HG03354 (cell line): ENCODE data around the gene CDC42EP3.

Source experiments
- ATAC-seq: cut with Tn5 transposase; IDR thresholded peaks from one replicate; pipeline ENCODE4 v1.9.1; 2021; ENCODE audit warnings: mild to moderate bottlenecking; ENCODE audit not compliant: unreplicated experiment, poor library complexity, severe bottlenecking

The CDC42EP3 gene

GRCh38 chr2:37684809-37685208 is 13.4 kb upstream of the CDC42EP3 start:
- no peak for ATAC-seq

- no peak for ATAC-seq
These were observed 12.7 kb upstream of the CDC42EP3 start for GRCh38 chr2:37683921-37684780.

- ATAC-seq: no peak
These were observed 11.8 kb upstream of the CDC42EP3 start for GRCh38 chr2:37683241-37683640.

GRCh38 chr2:37682473-37682872 is 11.0 kb upstream of the CDC42EP3 start:
- no peak for ATAC-seq

- ATAC-seq: no peak
These were observed 10.1 kb upstream of the CDC42EP3 start for GRCh38 chr2:37681587-37681986.

GRCh38 chr2:37679072-37679695 is 7.7 kb upstream of the CDC42EP3 start:
- no peak for ATAC-seq

- ATAC-seq: no peak
These were observed 4.8 kb upstream of the CDC42EP3 start for GRCh38 chr2:37676274-37676673.

- no peak for ATAC-seq
These were observed 3.5 kb upstream of the CDC42EP3 start for GRCh38 chr2:37674946-37675345.

- ATAC-seq: no peak
These were observed 1.4 kb upstream of the CDC42EP3 start for GRCh38 chr2:37672870-37673184.

- ATAC-seq: peak; percentile 63
These were observed 845 bp upstream of the CDC42EP3 start for GRCh38 chr2:37672104-37672869.

GRCh38 chr2:37671816-37672103 is 318 bp upstream of the CDC42EP3 start:
- peak; percentile 27 for ATAC-seq

- no peak for ATAC-seq
These were observed 949 bp downstream of the CDC42EP3 start for GRCh38 chr2:37670378-37671008.

- ATAC-seq: no peak
These were observed 2.0 kb downstream of the CDC42EP3 start for GRCh38 chr2:37669446-37669845.

- ATAC-seq: no peak
These were observed 3.7 kb downstream of the CDC42EP3 start for GRCh38 chr2:37667704-37668103.

GRCh38 chr2:37666772-37667171 is 4.7 kb downstream of the CDC42EP3 start:
- no peak for ATAC-seq

GRCh38 chr2:37665604-37666362 is 5.7 kb downstream of the CDC42EP3 start:
- ATAC-seq: no peak

- no peak for ATAC-seq
These were observed 6.4 kb downstream of the CDC42EP3 start for GRCh38 chr2:37665043-37665442.

- no peak for ATAC-seq
These were observed 7.2 kb downstream of the CDC42EP3 start for GRCh38 chr2:37664231-37664643.

- no peak for ATAC-seq
These were observed 8.1 kb downstream of the CDC42EP3 start for GRCh38 chr2:37663390-37663789.

- no peak for ATAC-seq
These were observed 11.7 kb downstream of the CDC42EP3 start for GRCh38 chr2:37659723-37660122.
